Right lobe of liver (tissue), 4 donors: ENCODE measurements around the gene DHX9.

Experiments used
- POLR2A ChIP-seq: fragments of 450-650 bp; IDR thresholded peaks from one replicate; pipeline ENCODE4 v1.6.1; 2017; ENCODE audit warnings: antibody characterized with exemption, mild to moderate bottlenecking
- TF ChIP-seq, protein P1 (sequence below), 4 donors: fragments of 200-600 bp in 3 of 4; fragments of 450-650 bp in 1 of 4; IDR thresholded peaks; one replicate each; pipeline versions ENCODE4 v1.5.1 to v1.8.0; 2016 to 2022; ENCODE audit warnings: antibody characterized with exemption in 4 of 4, mild to moderate bottlenecking in 2 of 4
- donor health status: DM: no; HTN: no; CAD: no.
- donor health status: DM: no; HTN: no; CAD: no.
- donor health status: DM: no; HTN: yes; CAD: no.

DNA sequence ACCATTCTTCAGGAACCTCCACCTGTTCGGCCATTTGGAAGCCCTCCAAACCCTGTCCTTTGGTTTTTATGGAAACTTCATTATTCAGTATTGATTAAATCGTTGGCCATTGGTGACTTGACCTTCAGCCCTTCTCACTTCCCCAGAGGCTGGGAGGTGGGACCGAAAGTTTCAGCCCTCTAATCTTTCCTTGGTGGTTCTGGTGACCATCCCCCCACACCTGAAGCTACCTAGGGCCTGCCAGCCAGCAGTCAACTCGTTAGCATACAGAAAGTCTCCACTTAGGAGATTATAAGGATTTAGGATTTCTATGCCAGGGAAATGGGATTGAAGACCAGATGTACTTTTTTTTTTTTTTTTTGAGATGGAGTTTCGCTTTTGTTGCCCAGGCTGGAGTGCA, 6.7 kb downstream of the DHX9 start:
- TF ChIP-seq, protein P1, sequence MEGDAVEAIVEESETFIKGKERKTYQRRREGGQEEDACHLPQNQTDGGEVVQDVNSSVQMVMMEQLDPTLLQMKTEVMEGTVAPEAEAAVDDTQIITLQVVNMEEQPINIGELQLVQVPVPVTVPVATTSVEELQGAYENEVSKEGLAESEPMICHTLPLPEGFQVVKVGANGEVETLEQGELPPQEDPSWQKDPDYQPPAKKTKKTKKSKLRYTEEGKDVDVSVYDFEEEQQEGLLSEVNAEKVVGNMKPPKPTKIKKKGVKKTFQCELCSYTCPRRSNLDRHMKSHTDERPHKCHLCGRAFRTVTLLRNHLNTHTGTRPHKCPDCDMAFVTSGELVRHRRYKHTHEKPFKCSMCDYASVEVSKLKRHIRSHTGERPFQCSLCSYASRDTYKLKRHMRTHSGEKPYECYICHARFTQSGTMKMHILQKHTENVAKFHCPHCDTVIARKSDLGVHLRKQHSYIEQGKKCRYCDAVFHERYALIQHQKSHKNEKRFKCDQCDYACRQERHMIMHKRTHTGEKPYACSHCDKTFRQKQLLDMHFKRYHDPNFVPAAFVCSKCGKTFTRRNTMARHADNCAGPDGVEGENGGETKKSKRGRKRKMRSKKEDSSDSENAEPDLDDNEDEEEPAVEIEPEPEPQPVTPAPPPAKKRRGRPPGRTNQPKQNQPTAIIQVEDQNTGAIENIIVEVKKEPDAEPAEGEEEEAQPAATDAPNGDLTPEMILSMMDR (IDR thresholded peaks at IDR 0.05), result no peak
- no peak for TF ChIP-seq POLR2A
